Cardiac muscle cell (in vitro differentiated cells and primary cell): ENCODE data around the gene LYSMD3. TPM values are rescaled to one million over a fixed set of nuclear protein-coding genes. Genes with fewer than 3 reads are reported as not detected.
A peak's percentile ranks its signal among the peaks of the same experiment; 100 is the strongest.

Experiments
- DNase-seq, 2 donors: peaks; one replicate each; pipeline versions ENCODE4 v3.0.0 to v3.0.0-alpha.2; 2010 to 2017; ENCODE audit warnings: low read depth in 1 of 2, low spot score in 1 of 2
- H3K27ac ChIP-seq: fragments of 200-600 bp; sonication (generic); 2 replicates; pipeline ENCODE4 v1.5.1; 2016
- H3K27me3 ChIP-seq: fragments of 200-600 bp; sonication (generic); 2 replicates; pipeline ENCODE4 v1.6.0; 2016; ENCODE audit warnings: control low read depth
- H3K36me3 ChIP-seq: fragments of 200-600 bp; sonication (generic); 2 replicates; pipeline ENCODE4 v1.5.1; 2016; ENCODE audit warnings: control low read depth
- H3K4me1 ChIP-seq: fragments of 200-600 bp; sonication (generic); 2 replicates; pipeline ENCODE4 v1.8.1; 2017; ENCODE audit warnings: low read depth, mild to moderate bottlenecking, mixed run types
- H3K4me3 ChIP-seq: fragments of 200-600 bp; sonication (generic); 2 replicates; pipeline ENCODE4 v1.5.1; 2016; ENCODE audit warnings: mild to moderate bottlenecking
- H3K9me3 ChIP-seq: fragments of 200-600 bp; sonication (generic); 2 replicates; pipeline ENCODE4 v1.5.1; 2017; ENCODE audit warnings: low read depth, mild to moderate bottlenecking, control low read depth
- CTCF ChIP-seq: IDR thresholded peaks from 2 replicates; pipeline ENCODE4 v1.5.1; 2012; ENCODE audit warnings: low read depth, mild to moderate bottlenecking, low read length
- polyA plus RNA-seq: library from polyadenylated mRNA; unstranded; fragments of >200 nt; fragmentation: Nextera tagmentation; extraction: Ambion mirVana; gene quantifications from 2 replicates; pipeline ENCODE4 v1.2.1, GENCODE V29; 2016
- total RNA-seq: library from RNA; depleted of rRNA; stranded (reverse); fragments of >200 nt; gene quantifications from 2 replicates; pipeline ENCODE4 v1.2.3, GENCODE V29; 2016

LYSMD3 gene
- total and polyA plus RNA-seq, 2 experiments from 2014 or later = 9.0 to 10.9 TPM

- Histone ChIP-seq H3K36me3 (no peaks in the 10 kb centered on the region), H3K4me3 (peak overlapping the region; percentile 57), H3K4me1 (peaks cover 18% of the 10 kb centered on the region), H3K27ac (no peak overlapping the region), H3K27me3 (peaks cover 3% of the 10 kb centered on the region), H3K9me3 (no peaks in the 10 kb centered on the region)
- DNase-seq = no peak
- TF ChIP-seq CTCF = no peak
Measured at GRCh38 chr5:90475436-90475980, 53.9 kb downstream of the LYSMD3 start.

GRCh38 chr5:90474235-90475107 lies 54.9 kb downstream of the LYSMD3 start, which contains the start of the genes MBLAC2 and POLR3G:
TSS of gene MBLAC2 (minus strand) at chr5:90474771. CDS start at chr5:90474292, 479 bp downstream.
TSS of gene POLR3G (plus strand) at chr5:90474864. CDS start at chr5:90485568, 10,704 bp downstream.
- Histone ChIP-seq H3K9me3 (no peaks in the 10 kb centered on the region), H3K27ac (peak within 1 kb of the TSS; percentile 55), H3K4me3 (peak within 1 kb of the TSS; percentile 57), H3K36me3 (no peaks in the 10 kb centered on the region), H3K27me3 (no peaks in the 10 kb centered on the region), H3K4me1 (peaks cover 18% of the 10 kb centered on the region)
- DNase-seq = peak; percentile 94 to 96
- peak; percentile 49 for TF ChIP-seq CTCF

- Histone ChIP-seq H3K4me3 (peak overlapping the region; percentile 57), H3K27me3 (no peaks in the 10 kb centered on the region), H3K9me3 (no peaks in the 10 kb centered on the region), H3K4me1 (peaks cover 18% of the 10 kb centered on the region), H3K36me3 (no peaks in the 10 kb centered on the region), H3K27ac (peak overlapping the region; percentile 55)
- DNase-seq = peak in 1 of 2 donors; percentile 56
- no peak for TF ChIP-seq CTCF
Measured at GRCh38 chr5:90473396-90474234, 55.8 kb downstream of the LYSMD3 start.

GRCh38 chr5:90472783-90473395 lies 56.5 kb downstream of the LYSMD3 start:
- H3K9me3 ChIP-seq = no peaks in the 10 kb centered on the region
- no peak overlapping the region for H3K27ac ChIP-seq
- no peaks in the 10 kb centered on the region for H3K27me3 ChIP-seq
- H3K36me3 ChIP-seq = no peaks in the 10 kb centered on the region
- peaks cover 18% of the 10 kb centered on the region for H3K4me1 ChIP-seq
- DNase-seq = no peak
- no peak for TF ChIP-seq CTCF
- peak overlapping the region; percentile 57 for H3K4me3 ChIP-seq

Other genes starting within 250 kb of the LYSMD3 start
- 25.4 and 49.2 TPM in 2 replicates for gene CETN3, start 119.8 kb downstream of the LYSMD3 start, total RNA-seq
- 85.8 and 106 TPM in 2 replicates for gene CETN3, start 119.8 kb downstream of the LYSMD3 start, polyA plus RNA-seq
- gene MBLAC2, start 54.8 kb downstream of the LYSMD3 start, total RNA-seq = 8.2 and 8.5 TPM in 2 replicates
- 9.1 and 9.8 TPM in 2 replicates for gene MBLAC2, start 54.8 kb downstream of the LYSMD3 start, polyA plus RNA-seq
- 0.53 and 0.95 TPM in 2 replicates for gene POLR3G, start 54.7 kb downstream of the LYSMD3 start, total RNA-seq
- 1.6 and 2.4 TPM in 2 replicates for gene POLR3G, start 54.7 kb downstream of the LYSMD3 start, polyA plus RNA-seq
- 15.5 and 18.4 TPM in 2 replicates for gene ADGRV1, start 29.2 kb upstream of the LYSMD3 start, total RNA-seq
- 19.6 and 24.8 TPM in 2 replicates for gene ADGRV1, start 29.2 kb upstream of the LYSMD3 start, polyA plus RNA-seq